ENCODE results near the gene CS.
A peak's percentile ranks its signal among the peaks of the same experiment; 100 is the strongest.
"Not testable (repeated sequence)": the region's sequence is repeated elsewhere in the genome, so short reads cannot be mapped to it uniquely, and the experiment has no call there.

CS gene

GRCh38 chr12:56274299-56274698 lies 25.8 kb downstream of the CS start:
- DNase-seq, result no peak

- DNase-seq, result not testable (repeated sequence)
These were observed 27.7 kb downstream of the CS start for GRCh38 chr12:56272468-56272867.

- no peak for DNase-seq
These were observed 29.1 kb downstream of the CS start for GRCh38 chr12:56271031-56271430.

- DNase-seq, result no peak
These were observed 32.6 kb downstream of the CS start for GRCh38 chr12:56267443-56268071.

- peak; percentile 87 to 91 for DNase-seq
These were observed 33.3 kb downstream of the CS start, which contains the start of gene COQ10A for GRCh38 chr12:56266693-56267442. Gene COQ10A (plus strand): TSS chr12:56266942. CDS start chr12:56267119, 177 bp downstream.

- DNase-seq, result not testable (repeated sequence)
These were observed 34.0 kb downstream of the CS start for GRCh38 chr12:56266068-56266692.

- peak; percentile 13 to 36 for DNase-seq
These were observed 37.2 kb downstream of the CS start for GRCh38 chr12:56262955-56263354.

- no peak for DNase-seq
These were observed 38.5 kb downstream of the CS start for GRCh38 chr12:56261503-56262232.

GRCh38 chr12:56260921-56261320 lies 39.2 kb downstream of the CS start:
- no peak for DNase-seq

- DNase-seq, result no peak
These were observed 39.8 kb downstream of the CS start for GRCh38 chr12:56260380-56260779.

- no peak for DNase-seq
These were observed 41.3 kb downstream of the CS start for GRCh38 chr12:56258820-56259183.

- DNase-seq, result peak; percentile 80
These were observed 41.9 kb downstream of the CS start, which contains the start of gene ANKRD52 for GRCh38 chr12:56258068-56258819. Gene ANKRD52 (minus strand): TSS chr12:56258384. CDS start chr12:56258269, 115 bp downstream.

- DNase-seq, result peak; percentile 21 to 35
These were observed 42.6 kb downstream of the CS start for GRCh38 chr12:56257491-56258067.

GRCh38 chr12:56257071-56257470 lies 43.1 kb downstream of the CS start:
- no peak for DNase-seq

- DNase-seq, result no peak
These were observed 43.7 kb downstream of the CS start for GRCh38 chr12:56256326-56256960.

- DNase-seq, result no peak
These were observed 44.5 kb downstream of the CS start for GRCh38 chr12:56255671-56256070.

GRCh38 chr12:56253091-56253490 lies 47.0 kb downstream of the CS start:
- DNase-seq, result no peak

GRCh38 chr12:56252649-56253048 lies 47.5 kb downstream of the CS start:
- DNase-seq, result no peak

- DNase-seq, result no peak
These were observed 51.4 kb downstream of the CS start for GRCh38 chr12:56248711-56249110.

- DNase-seq, result no peak
These were observed 52.2 kb downstream of the CS start for GRCh38 chr12:56247923-56248322.

GRCh38 chr12:56244494-56244893 lies 55.6 kb downstream of the CS start:
- DNase-seq, result no peak

Data from activated CD4-positive, alpha-beta T cell treated with anti-CD3 and anti-CD28 coated beads, Interleukin-2, amount 50 U/mL, for 48 hours (primary cell).